ENCODE data around the gene NXPH4. TPM values are rescaled to one million over a fixed set of nuclear protein-coding genes. Genes with fewer than 3 reads are reported as not detected.

NXPH4 gene
- total RNA-seq, 2 experiments from 2014 or later: 5.3 to 10.5 TPM

DNA sequence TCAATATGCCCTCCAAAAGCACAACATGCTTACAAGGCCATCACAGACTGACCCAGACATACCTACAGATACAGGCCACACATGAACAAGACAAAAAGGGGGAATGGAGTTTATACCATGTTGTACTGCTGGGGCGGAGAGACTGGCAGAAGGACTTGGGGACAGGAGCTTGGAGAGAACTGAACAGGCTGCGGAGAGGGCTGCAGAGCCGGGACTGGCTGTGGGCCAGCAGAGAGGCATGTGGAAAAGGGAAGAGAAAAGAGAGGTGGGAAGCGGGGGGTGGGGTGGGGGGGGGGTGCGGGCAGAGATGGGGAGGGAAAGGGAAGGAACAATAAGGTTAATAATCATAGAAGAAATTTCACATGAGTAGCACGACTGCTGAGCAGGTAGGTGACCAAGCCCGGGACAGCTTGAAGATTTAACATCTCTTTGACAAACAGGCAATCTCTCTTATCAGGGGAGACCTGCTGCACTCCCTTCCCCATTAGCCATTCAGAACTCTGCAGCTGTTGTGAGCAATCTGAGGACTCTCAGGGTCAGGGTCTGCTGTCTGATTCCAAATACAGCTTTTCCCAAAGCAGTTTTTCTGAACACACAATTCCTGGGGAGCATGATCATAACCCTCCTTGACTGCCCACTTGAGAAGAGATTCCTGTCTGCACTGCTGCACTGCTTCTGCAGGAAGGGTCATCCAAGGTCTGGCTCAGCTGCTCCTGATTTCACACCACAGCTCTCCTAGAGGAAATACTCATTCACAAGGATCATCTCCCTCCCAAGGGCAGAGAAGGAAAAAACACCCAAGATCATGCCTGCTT is 56.0 kb downstream of the NXPH4 start:
- Histone ChIP-seq H4K20me1 (ENCODE audit: insufficient read depth, low read length) (no peaks in the 10 kb centered on the region), H3K4me2 (ENCODE audit: low read length) (no peak overlapping the region), H3K4me3 (ENCODE audit: low read depth, low read length, poor library complexity, severe bottlenecking) (no peak overlapping the region), H2AFZ (ENCODE audit: low read length) (no peak overlapping the region), H3K9me2 (ENCODE audit: insufficient read depth, low read length) (no peaks in the 10 kb centered on the region), H3K36me3 (ENCODE audit: insufficient read depth, low read length) (peaks cover 41% of the 10 kb centered on the region), H3K79me2 (ENCODE audit: insufficient read depth, low read depth, low read length) (no peaks in the 10 kb centered on the region), H3K9me3 (ENCODE audit: low read length) (no peaks in the 10 kb centered on the region), H3K27ac (ENCODE audit: low read depth, low read length, poor library complexity, severe bottlenecking) (no peak overlapping the region), H3K4me1 (ENCODE audit: insufficient read depth, low read length, poor library complexity, severe bottlenecking) (no peaks in the 10 kb centered on the region)
- DNase-seq (ENCODE audit: low spot score): no peak
- BruUV-seq (replicated peaks): no TSS peak
- ChIA-PET CTCF (ENCODE audit: unreplicated experiment) (no interaction called here), POLR2A (interaction anchor here (0.5 to 1.0 kb wide), 3 partner anchors 14 to 38 kb away, joined by 3 to 9 read pairs (median 3); no protein-coding TSS in a partner anchor)
- TF ChIP-seq EZH2phosphoT487 (IDR thresholded peaks at IDR 0.05; ENCODE audit: borderline replicate concordance, low read depth, low read length): no peak
- no peak for TF ChIP-seq CTCF (conservative IDR thresholded peaks at IDR 0.05; ENCODE audit: low read length)
- intact Hi-C loops (cut with micrococcal nuclease; ENCODE audit: unreplicated experiment): no loop called here

GRCh38 chr12:57273516-57273915 is 56.9 kb downstream of the NXPH4 start:
- Histone ChIP-seq H3K4me1 (ENCODE audit: insufficient read depth, low read length, poor library complexity, severe bottlenecking) (no peaks in the 10 kb centered on the region), H3K9me3 (ENCODE audit: low read length) (no peaks in the 10 kb centered on the region), H3K27ac (ENCODE audit: low read depth, low read length, poor library complexity, severe bottlenecking) (no peak overlapping the region), H2AFZ (ENCODE audit: low read length) (no peak overlapping the region), H3K9me2 (ENCODE audit: insufficient read depth, low read length) (no peaks in the 10 kb centered on the region), H3K79me2 (ENCODE audit: insufficient read depth, low read depth, low read length) (no peaks in the 10 kb centered on the region), H3K4me3 (ENCODE audit: low read depth, low read length, poor library complexity, severe bottlenecking) (no peak overlapping the region), H3K4me2 (ENCODE audit: low read length) (no peak overlapping the region), H4K20me1 (ENCODE audit: insufficient read depth, low read length) (no peaks in the 10 kb centered on the region), H3K36me3 (ENCODE audit: insufficient read depth, low read length) (peaks cover 41% of the 10 kb centered on the region)
- ChIA-PET POLR2A (no interaction called here), CTCF (ENCODE audit: unreplicated experiment) (no interaction called here)
- BruUV-seq (replicated peaks): no TSS peak
- TF ChIP-seq CTCF (conservative IDR thresholded peaks at IDR 0.05; ENCODE audit: low read length) (no peak), EZH2phosphoT487 (IDR thresholded peaks at IDR 0.05; ENCODE audit: borderline replicate concordance, low read depth, low read length) (no peak)
- intact Hi-C loops (cut with micrococcal nuclease; ENCODE audit: unreplicated experiment): no loop called here
- no peak for DNase-seq (ENCODE audit: low spot score)

Small RNAs within 50 kb of the gene (microRNA-seq; reads per million reads assigned to microRNA genes)
- gene MIR1228 (ENCODE audit: borderline replicate concordance): not detected

Small RNAs within 50 kb of the gene (small RNA-seq; reads per million reads assigned to genes)
- not detected for gene MIR1228

Other genes with a start within 250 kb of the NXPH4 start
- 10.9 TPM in 2 replicates for gene ZBTB39, start 210.2 kb upstream of the NXPH4 start, total RNA-seq (2014; rRNA removed; shearing (Covaris generic))
- 10.0 and 10.7 TPM in 2 replicates for gene ZBTB39, start 210.2 kb upstream of the NXPH4 start, total RNA-seq (2022)
- not detected in 2 replicates for gene TAC3, start 200.3 kb upstream of the NXPH4 start, total RNA-seq (2014; rRNA removed; shearing (Covaris generic))
- not detected in 2 replicates for gene TAC3, start 200.3 kb upstream of the NXPH4 start, total RNA-seq (2022)
- gene MYO1A, start 166.7 kb upstream of the NXPH4 start, total RNA-seq (2014; rRNA removed; shearing (Covaris generic)): 0.05 and 0.47 TPM in 2 replicates
- gene MYO1A, start 166.7 kb upstream of the NXPH4 start, total RNA-seq (2022): 0.19 and 0.79 TPM in 2 replicates
- gene NEMP1, start 138.0 kb upstream of the NXPH4 start, total RNA-seq (2014; rRNA removed; shearing (Covaris generic)): 39.8 and 45.7 TPM in 2 replicates
- 85.2 and 86.3 TPM in 2 replicates for gene NEMP1, start 138.0 kb upstream of the NXPH4 start, total RNA-seq (2022)
- 8.5 and 9.6 TPM in 2 replicates for gene NAB2, start 127.7 kb upstream of the NXPH4 start, total RNA-seq (2014; rRNA removed; shearing (Covaris generic))
- 4.7 and 6.8 TPM in 2 replicates for gene NAB2, start 127.7 kb upstream of the NXPH4 start, total RNA-seq (2022)
- gene STAT6, start 105.4 kb upstream of the NXPH4 start, total RNA-seq (2014; rRNA removed; shearing (Covaris generic)): 72.3 and 73.6 TPM in 2 replicates
- gene STAT6, start 105.4 kb upstream of the NXPH4 start, total RNA-seq (2022): 118 and 128 TPM in 2 replicates
- 1.1 and 2.2 TPM in 2 replicates for gene LRP1, start 88.3 kb upstream of the NXPH4 start, total RNA-seq (2014; rRNA removed; shearing (Covaris generic))
- 2.3 and 4.4 TPM in 2 replicates for gene LRP1, start 88.3 kb upstream of the NXPH4 start, total RNA-seq (2022)
- not detected in 2 replicates for gene LRP1-AS, start 69.2 kb upstream of the NXPH4 start, total RNA-seq (2014; rRNA removed; shearing (Covaris generic))
- gene LRP1-AS, start 69.2 kb upstream of the NXPH4 start, total RNA-seq (2022): not detected in 2 replicates
- 394 and 400 TPM in 2 replicates for gene SHMT2, start 12.9 kb downstream of the NXPH4 start, total RNA-seq (2014; rRNA removed; shearing (Covaris generic))
- gene SHMT2, start 12.9 kb downstream of the NXPH4 start, total RNA-seq (2022): 415 and 438 TPM in 2 replicates
- 1.4 and 2.5 TPM in 2 replicates for gene STAC3, start 34.4 kb downstream of the NXPH4 start, total RNA-seq (2014; rRNA removed; shearing (Covaris generic))
- 6.8 and 7.7 TPM in 2 replicates for gene STAC3, start 34.4 kb downstream of the NXPH4 start, total RNA-seq (2022)
- gene R3HDM2, start 214.2 kb downstream of the NXPH4 start, total RNA-seq (2014; rRNA removed; shearing (Covaris generic)): 15.0 and 25.8 TPM in 2 replicates
- gene R3HDM2, start 214.2 kb downstream of the NXPH4 start, total RNA-seq (2022): 47.2 and 65.7 TPM in 2 replicates
- not detected in 2 replicates for gene INHBC, start 218.0 kb downstream of the NXPH4 start, total RNA-seq (2014; rRNA removed; shearing (Covaris generic))
- gene INHBC, start 218.0 kb downstream of the NXPH4 start, total RNA-seq (2022): 0.36 and 0.72 TPM in 2 replicates
- gene INHBE, start 238.5 kb downstream of the NXPH4 start, total RNA-seq (2014; rRNA removed; shearing (Covaris generic)): 3.2 and 3.9 TPM in 2 replicates
- 3.4 and 4.0 TPM in 2 replicates for gene INHBE, start 238.5 kb downstream of the NXPH4 start, total RNA-seq (2022)
- 3.9 and 4.6 TPM in 2 replicates for gene GLI1, start 243.0 kb downstream of the NXPH4 start, total RNA-seq (2014; rRNA removed; shearing (Covaris generic))
- 6.0 and 6.5 TPM in 2 replicates for gene GLI1, start 243.0 kb downstream of the NXPH4 start, total RNA-seq (2022)